Loucy (cell line): Measurements from ENCODE around the gene SLC6A12.

Experiments used
- H2AFZ ChIP-seq: fragments of 200-600 bp; sonication (generic); 2 replicates; pipeline ENCODE4 v1.6.0; 2016; ENCODE audit warnings: antibody characterized with exemption, mild to moderate bottlenecking, low read length, moderate library complexity
- H3F3A ChIP-seq: fragments of 200-600 bp; 2 replicates; pipeline ENCODE4 v1.6.0; 2016; ENCODE audit warnings: antibody characterized with exemption, low read depth, mild to moderate bottlenecking
- H3K27me3 ChIP-seq: fragments of 200-600 bp; sonication (generic); 2 replicates; pipeline ENCODE4 v1.6.1; 2014; ENCODE audit warnings: low read length, mild to moderate bottlenecking; ENCODE audit not compliant: insufficient read depth, poor library complexity, severe bottlenecking
- H3K36me3 ChIP-seq: fragments of 200-600 bp; sonication (generic); 2 replicates; pipeline ENCODE4 v1.6.1; 2016; ENCODE audit warnings: low read length; ENCODE audit not compliant: insufficient read depth
- H3K4me1 ChIP-seq: fragments of 200-600 bp; sonication (generic); 2 replicates; pipeline ENCODE4 v1.5.1; 2014; ENCODE audit warnings: low read length, mild to moderate bottlenecking; ENCODE audit not compliant: insufficient read depth, poor library complexity, severe bottlenecking
- H3K4me2 ChIP-seq: fragments of 200-600 bp; sonication (generic); 2 replicates; pipeline ENCODE4 v1.6.0; 2014; ENCODE audit warnings: antibody characterized with exemption, low read length, low read depth, mild to moderate bottlenecking; ENCODE audit not compliant: poor library complexity, severe bottlenecking
- H3K4me3 ChIP-seq: fragments of 200-600 bp; sonication (generic); 2 replicates; pipeline ENCODE4 v1.5.1; 2014; ENCODE audit warnings: low read length, mild to moderate bottlenecking, mixed read lengths; ENCODE audit not compliant: poor library complexity, severe bottlenecking
- H3K79me2 ChIP-seq: fragments of 200-600 bp; sonication (generic); 2 replicates; pipeline ENCODE4 v1.6.1; 2014; ENCODE audit warnings: low read length; ENCODE audit not compliant: insufficient read depth
- H3K9ac ChIP-seq: fragments of 200-600 bp; sonication (generic); 2 replicates; pipeline ENCODE4 v1.6.0; 2014; ENCODE audit warnings: mild to moderate bottlenecking, low read depth, low read length, moderate library complexity; ENCODE audit not compliant: poor library complexity, severe bottlenecking
- H3K9me2 ChIP-seq: fragments of 200-600 bp; sonication (generic); replicated peaks from 2 replicates; pipeline ENCODE4 v1.6.1; 2016; ENCODE audit warnings: low read depth, low read length, mixed read lengths
- H3K9me3 ChIP-seq: fragments of 200-600 bp; sonication (generic); 2 replicates; pipeline ENCODE4 v1.6.1; 2014; ENCODE audit warnings: mild to moderate bottlenecking, antibody characterized with exemption, low read length, low read depth; ENCODE audit not compliant: insufficient read depth
- H4K20me1 ChIP-seq: fragments of 200-600 bp; sonication (generic); 2 replicates; pipeline ENCODE4 v1.6.0; 2014; ENCODE audit warnings: antibody characterized with exemption, low read length, mild to moderate bottlenecking; ENCODE audit not compliant: insufficient read depth, poor library complexity, severe bottlenecking
- CTCF ChIP-seq: fragments of 200-600 bp; sonication (generic); conservative IDR thresholded peaks from 2 replicates; pipeline ENCODE4 v1.5.1; 2014; ENCODE audit warnings: mild to moderate bottlenecking, antibody characterized with exemption, low read length
- EZH2phosphoT487 ChIP-seq: fragments of 200-600 bp; IDR thresholded peaks from 2 replicates; pipeline ENCODE4 v1.6.1; 2018; ENCODE audit warnings: antibody characterized with exemption, mild to moderate bottlenecking, moderate library complexity, borderline replicate concordance

SLC6A12 gene

GRCh38 chr12:211639-212414, 2.1 kb downstream of the SLC6A12 start:
- no peak overlapping the region for H2AFZ ChIP-seq
- no peaks in the 10 kb centered on the region for H3K36me3 ChIP-seq
- H4K20me1 ChIP-seq = no peaks in the 10 kb centered on the region
- no peaks in the 10 kb centered on the region for H3K79me2 ChIP-seq
- no peak overlapping the region for H3K4me3 ChIP-seq
- no peak overlapping the region for H3K4me2 ChIP-seq
- H3K27me3 ChIP-seq = no peaks in the 10 kb centered on the region
- no peaks in the 10 kb centered on the region for H3K9me3 ChIP-seq
- no peaks in the 10 kb centered on the region for H3K9me2 ChIP-seq
- peaks cover 37% of the 10 kb centered on the region for H3K4me1 ChIP-seq
- no peaks in the 10 kb centered on the region for H3F3A ChIP-seq
- H3K9ac ChIP-seq = no peak overlapping the region
- TF ChIP-seq EZH2phosphoT487 (no peak), CTCF (no peak)

- Histone ChIP-seq H3K9me2 (no peaks in the 10 kb centered on the region), H3K79me2 (no peaks in the 10 kb centered on the region), H3K4me3 (no peak overlapping the region), H4K20me1 (no peaks in the 10 kb centered on the region), H3K9me3 (no peaks in the 10 kb centered on the region), H2AFZ (no peak overlapping the region), H3F3A (no peaks in the 10 kb centered on the region), H3K4me2 (no peak overlapping the region), H3K4me1 (peaks cover 37% of the 10 kb centered on the region), H3K9ac (no peak overlapping the region), H3K36me3 (no peaks in the 10 kb centered on the region), H3K27me3 (no peaks in the 10 kb centered on the region)
- TF ChIP-seq EZH2phosphoT487 (no peak), CTCF (no peak)
Observed at GRCh38 chr12:211142-211465, 2.9 kb downstream of the SLC6A12 start.

- no peak overlapping the region for H3K9ac ChIP-seq
- TF ChIP-seq CTCF (no peak), EZH2phosphoT487 (no peak)
Observed at GRCh38 chr12:210277-211141, 3.4 kb downstream of the SLC6A12 start.

More at GRCh38 chr12:210277-211141, 3.4 kb downstream of the SLC6A12 start:
- Histone ChIP-seq H3F3A (no peaks in the 10 kb centered on the region), H2AFZ (no peak overlapping the region), H3K27me3 (no peaks in the 10 kb centered on the region), H4K20me1 (no peaks in the 10 kb centered on the region), H3K9me2 (no peaks in the 10 kb centered on the region), H3K36me3 (no peaks in the 10 kb centered on the region), H3K9me3 (no peaks in the 10 kb centered on the region), H3K4me1 (peaks cover 34% of the 10 kb centered on the region), H3K4me2 (no peak overlapping the region), H3K4me3 (no peak overlapping the region), H3K79me2 (no peaks in the 10 kb centered on the region)
